Epidermal melanocyte (primary cell): ENCODE data around the gene VAV2.

ENCODE experiments used
- DNase-seq: peaks from one replicate; pipeline ENCODE4 v3.0.0; 2011; ENCODE audit warnings: low spot score; ENCODE audit not compliant: insufficient read length

Gene VAV2

GRCh38 chr9:133732639-133733408 lies 259.3 kb downstream of the VAV2 start:
- DNase-seq: no peak

- peak; percentile 16 for DNase-seq
Observed at GRCh38 chr9:133731876-133732638, 260.1 kb downstream of the VAV2 start.

GRCh38 chr9:133730994-133731715 lies 261.0 kb downstream of the VAV2 start:
- peak; percentile 10 for DNase-seq

- DNase-seq: no peak
Observed at GRCh38 chr9:133729617-133730281, 262.4 kb downstream of the VAV2 start.

- no peak for DNase-seq
Observed at GRCh38 chr9:133728856-133729616, 263.1 kb downstream of the VAV2 start.

GRCh38 chr9:133727876-133728441 lies 264.2 kb downstream of the VAV2 start:
- no peak for DNase-seq

GRCh38 chr9:133727277-133727875 lies 264.7 kb downstream of the VAV2 start:
- no peak for DNase-seq

GRCh38 chr9:133726401-133727276 lies 265.5 kb downstream of the VAV2 start:
- DNase-seq: no peak

- DNase-seq: no peak
Observed at GRCh38 chr9:133725886-133726285, 266.2 kb downstream of the VAV2 start.

- DNase-seq: no peak
Observed at GRCh38 chr9:133718563-133719315, 273.4 kb downstream of the VAV2 start.

- DNase-seq: no peak
Observed at GRCh38 chr9:133717113-133718031, 274.8 kb downstream of the VAV2 start.

GRCh38 chr9:133716564-133717112 lies 275.5 kb downstream of the VAV2 start:
- no peak for DNase-seq

GRCh38 chr9:133715866-133716563 lies 276.1 kb downstream of the VAV2 start:
- DNase-seq: no peak

GRCh38 chr9:133715295-133715865 lies 276.7 kb downstream of the VAV2 start:
- DNase-seq: no peak

GRCh38 chr9:133714606-133715294 lies 277.4 kb downstream of the VAV2 start:
- DNase-seq: no peak
